ENCODE results near the gene HOXD11. TPM values are rescaled to one million over a fixed set of nuclear protein-coding genes. Genes with fewer than 3 reads are reported as not detected.

HOXD11 gene
- total RNA-seq, 4 donors from 2014 or later: not detected

- TF ChIP-seq CTCF (IDR thresholded peaks at IDR 0.05; ENCODE audit: low read depth): no peak
These were observed 25.4 kb downstream of the HOXD11 start for GRCh38 chr2:176132205-176133171.

- no peak for TF ChIP-seq CTCF (IDR thresholded peaks at IDR 0.05; ENCODE audit: low read depth)
These were observed 26.3 kb downstream of the HOXD11 start for GRCh38 chr2:176133389-176133788.

GRCh38 chr2:176134035-176134434, 27.0 kb downstream of the HOXD11 start:
- TF ChIP-seq CTCF (IDR thresholded peaks at IDR 0.05; ENCODE audit: low read depth): no peak

- TF ChIP-seq CTCF (IDR thresholded peaks at IDR 0.05; ENCODE audit: low read depth): no peak
These were observed 28.0 kb downstream of the HOXD11 start for GRCh38 chr2:176135035-176135440.

- no peak for TF ChIP-seq CTCF (IDR thresholded peaks at IDR 0.05; ENCODE audit: low read depth)
These were observed 29.5 kb downstream of the HOXD11 start for GRCh38 chr2:176136374-176137251.

GRCh38 chr2:176137252-176137580, 30.1 kb downstream of the HOXD11 start:
- no peak for TF ChIP-seq CTCF (IDR thresholded peaks at IDR 0.05; ENCODE audit: low read depth)

- no peak for TF ChIP-seq CTCF (IDR thresholded peaks at IDR 0.05; ENCODE audit: low read depth)
These were observed 30.8 kb downstream of the HOXD11 start for GRCh38 chr2:176137906-176138305.
